ENCODE data around the gene SCNN1G.

DNA sequence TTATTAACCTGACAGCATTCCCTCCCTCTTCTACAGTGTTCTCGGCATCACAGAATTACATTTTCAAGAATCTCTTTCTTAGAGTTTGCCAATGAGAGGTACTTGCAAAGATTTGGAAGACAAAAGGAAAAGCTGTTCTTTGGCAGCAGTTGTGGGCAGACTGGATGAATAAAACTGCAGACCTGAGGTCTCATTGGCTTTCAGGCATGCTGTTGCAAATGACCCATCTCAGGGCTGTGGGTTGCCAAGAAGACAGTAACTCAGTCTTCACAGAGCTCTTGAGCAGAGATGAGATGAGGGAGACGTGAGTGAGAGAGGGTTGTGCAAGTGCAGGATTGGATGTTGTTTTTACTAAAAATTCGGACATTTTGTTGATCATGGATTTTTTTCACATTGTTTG lies 22.0 kb upstream of the SCNN1G start:
- TF ChIP-seq, protein P1, sequence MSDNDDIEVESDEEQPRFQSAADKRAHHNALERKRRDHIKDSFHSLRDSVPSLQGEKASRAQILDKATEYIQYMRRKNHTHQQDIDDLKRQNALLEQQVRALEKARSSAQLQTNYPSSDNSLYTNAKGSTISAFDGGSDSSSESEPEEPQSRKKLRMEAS (IDR thresholded peaks at IDR 0.05) = no peak
- TF ChIP-seq, protein P2, sequence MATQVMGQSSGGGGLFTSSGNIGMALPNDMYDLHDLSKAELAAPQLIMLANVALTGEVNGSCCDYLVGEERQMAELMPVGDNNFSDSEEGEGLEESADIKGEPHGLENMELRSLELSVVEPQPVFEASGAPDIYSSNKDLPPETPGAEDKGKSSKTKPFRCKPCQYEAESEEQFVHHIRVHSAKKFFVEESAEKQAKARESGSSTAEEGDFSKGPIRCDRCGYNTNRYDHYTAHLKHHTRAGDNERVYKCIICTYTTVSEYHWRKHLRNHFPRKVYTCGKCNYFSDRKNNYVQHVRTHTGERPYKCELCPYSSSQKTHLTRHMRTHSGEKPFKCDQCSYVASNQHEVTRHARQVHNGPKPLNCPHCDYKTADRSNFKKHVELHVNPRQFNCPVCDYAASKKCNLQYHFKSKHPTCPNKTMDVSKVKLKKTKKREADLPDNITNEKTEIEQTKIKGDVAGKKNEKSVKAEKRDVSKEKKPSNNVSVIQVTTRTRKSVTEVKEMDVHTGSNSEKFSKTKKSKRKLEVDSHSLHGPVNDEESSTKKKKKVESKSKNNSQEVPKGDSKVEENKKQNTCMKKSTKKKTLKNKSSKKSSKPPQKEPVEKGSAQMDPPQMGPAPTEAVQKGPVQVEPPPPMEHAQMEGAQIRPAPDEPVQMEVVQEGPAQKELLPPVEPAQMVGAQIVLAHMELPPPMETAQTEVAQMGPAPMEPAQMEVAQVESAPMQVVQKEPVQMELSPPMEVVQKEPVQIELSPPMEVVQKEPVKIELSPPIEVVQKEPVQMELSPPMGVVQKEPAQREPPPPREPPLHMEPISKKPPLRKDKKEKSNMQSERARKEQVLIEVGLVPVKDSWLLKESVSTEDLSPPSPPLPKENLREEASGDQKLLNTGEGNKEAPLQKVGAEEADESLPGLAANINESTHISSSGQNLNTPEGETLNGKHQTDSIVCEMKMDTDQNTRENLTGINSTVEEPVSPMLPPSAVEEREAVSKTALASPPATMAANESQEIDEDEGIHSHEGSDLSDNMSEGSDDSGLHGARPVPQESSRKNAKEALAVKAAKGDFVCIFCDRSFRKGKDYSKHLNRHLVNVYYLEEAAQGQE (IDR thresholded peaks at IDR 0.05; ENCODE audit: low read depth) = no peak
- TF ChIP-seq, protein P3, sequence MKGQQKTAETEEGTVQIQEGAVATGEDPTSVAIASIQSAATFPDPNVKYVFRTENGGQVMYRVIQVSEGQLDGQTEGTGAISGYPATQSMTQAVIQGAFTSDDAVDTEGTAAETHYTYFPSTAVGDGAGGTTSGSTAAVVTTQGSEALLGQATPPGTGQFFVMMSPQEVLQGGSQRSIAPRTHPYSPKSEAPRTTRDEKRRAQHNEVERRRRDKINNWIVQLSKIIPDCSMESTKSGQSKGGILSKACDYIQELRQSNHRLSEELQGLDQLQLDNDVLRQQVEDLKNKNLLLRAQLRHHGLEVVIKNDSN (IDR thresholded peaks at IDR 0.05) = no peak
- TF ChIP-seq RAD21 (IDR thresholded peaks at IDR 0.05; ENCODE audit: low read depth) (no peak), CEBPB (IDR thresholded peaks at IDR 0.05) (no peak), FOXM1 (IDR thresholded peaks at IDR 0.05; ENCODE audit: borderline replicate concordance, low read depth) (no peak), NFIC (IDR thresholded peaks at IDR 0.05) (no peak), CREB1 (IDR thresholded peaks at IDR 0.05; ENCODE audit: low read depth) (no peak), YY1 (IDR thresholded peaks at IDR 0.05; ENCODE audit: low read depth) (no peak), EP300 (IDR thresholded peaks at IDR 0.05; ENCODE audit: borderline replicate concordance) (no peak), TEAD4 (IDR thresholded peaks at IDR 0.05) (no peak), TAF1 (IDR thresholded peaks at IDR 0.05; ENCODE audit: low read depth) (no peak), TCF12 (IDR thresholded peaks at IDR 0.05; ENCODE audit: low read depth) (no peak), EGR1 (IDR thresholded peaks at IDR 0.05) (no peak)

Measured in Ishikawa (cell line).